HG02642 (cell line): ENCODE measurements around the gene LDB1.

Experiments
- ATAC-seq: cut with Tn5 transposase; IDR thresholded peaks from one replicate; pipeline ENCODE4 v1.9.1; 2021; ENCODE audit warnings: mild to moderate bottlenecking; ENCODE audit not compliant: unreplicated experiment, poor library complexity

LDB1 gene

GRCh38 chr10:102114861-102115618 is 5.1 kb downstream of the LDB1 start:
- ATAC-seq: peak; percentile 73

GRCh38 chr10:102113956-102114857 is 6.0 kb downstream of the LDB1 start:
- ATAC-seq: peak; percentile 19

DNA sequence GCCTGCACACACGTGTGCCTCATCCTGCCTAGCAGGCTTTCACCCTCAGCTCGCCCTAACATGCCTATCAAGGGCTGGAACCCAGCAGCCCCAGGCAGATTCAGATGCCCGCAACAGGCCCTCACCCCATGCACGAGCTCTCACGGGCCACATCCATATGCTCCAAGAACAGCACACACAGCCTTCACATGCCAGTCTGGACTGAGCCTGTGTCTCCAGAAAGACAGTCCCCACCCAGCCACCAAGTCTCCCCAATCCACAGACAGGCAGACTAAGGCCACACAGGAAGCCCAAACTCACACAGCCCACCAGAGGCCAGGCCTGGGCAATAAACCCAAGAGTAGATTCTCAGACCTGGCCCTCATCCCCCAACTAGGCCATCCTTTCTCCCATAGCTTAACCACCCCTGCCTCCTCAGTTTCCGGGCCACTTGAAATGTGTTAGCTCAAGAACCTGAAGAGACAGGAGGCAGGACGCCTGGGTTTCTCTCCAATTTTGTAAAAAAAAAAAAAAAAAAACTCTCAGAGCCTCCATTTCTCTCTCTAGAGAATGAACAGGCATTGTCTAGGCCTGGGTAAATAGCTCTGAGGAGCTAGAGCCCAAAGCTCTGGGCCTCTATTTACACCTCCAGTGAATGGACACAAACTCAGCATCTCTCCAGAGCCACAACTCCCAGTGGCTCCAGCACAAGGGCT is 6.8 kb downstream of the LDB1 start:
- ATAC-seq: no peak

DNA sequence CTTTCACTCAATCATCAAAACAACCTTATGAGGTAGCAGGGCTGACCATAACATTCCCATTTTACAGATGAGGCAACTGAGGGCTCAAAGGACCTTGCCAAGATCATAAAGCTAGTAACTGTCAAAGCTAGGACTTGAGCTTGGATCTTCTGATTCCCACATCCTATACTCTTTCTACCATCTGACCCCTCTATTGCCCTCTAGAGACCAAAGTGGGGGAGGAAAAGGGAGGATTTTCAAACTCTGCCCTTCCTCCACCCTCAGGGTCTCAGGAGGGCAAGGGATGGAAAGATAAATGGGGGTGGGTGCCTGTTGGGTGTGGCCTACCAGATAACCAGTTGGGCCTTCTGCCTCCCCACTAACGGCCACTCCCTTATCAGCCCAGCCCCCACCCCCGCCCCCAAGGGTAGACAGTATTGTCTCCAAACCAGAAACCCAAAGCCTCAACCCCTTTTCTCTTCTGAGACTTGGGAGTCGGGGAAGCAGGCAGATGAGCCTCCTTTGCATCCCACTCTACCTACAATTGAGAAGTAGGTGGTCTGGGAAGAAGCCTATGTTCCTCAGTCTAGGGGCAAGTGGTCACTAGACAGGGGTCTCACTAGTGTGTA is 7.9 kb downstream of the LDB1 start:
- no peak for ATAC-seq

GRCh38 chr10:102111276-102111675 is 8.9 kb downstream of the LDB1 start:
- no peak for ATAC-seq

- no peak for ATAC-seq
These were observed 10.7 kb downstream of the LDB1 start for GRCh38 chr10:102109166-102110116.

DNA sequence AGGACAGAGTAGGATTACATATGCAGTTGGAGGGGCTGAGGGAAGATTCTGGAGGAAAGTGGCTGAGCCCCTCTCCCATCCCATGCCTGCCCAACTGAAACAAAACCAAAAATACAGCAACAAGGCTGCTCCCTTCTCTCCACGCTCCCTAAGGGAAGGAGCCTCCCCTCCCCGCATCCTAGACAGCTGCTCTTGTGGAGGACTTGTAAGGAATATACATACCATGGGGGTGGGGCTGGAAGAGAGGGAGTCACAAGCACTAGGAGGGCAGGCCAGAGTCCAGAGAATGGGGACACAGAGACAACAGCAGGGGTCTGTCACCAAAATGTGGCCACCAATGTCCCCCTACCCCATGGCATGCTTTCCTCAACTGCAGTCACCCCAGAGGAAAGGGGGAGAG is 13.2 kb downstream of the LDB1 start:
- ATAC-seq: no peak

- ATAC-seq: no peak
These were observed 17.7 kb downstream of the LDB1 start for GRCh38 chr10:102102421-102102820.

GRCh38 chr10:102101152-102101551 is 19.0 kb downstream of the LDB1 start:
- ATAC-seq: no peak

DNA sequence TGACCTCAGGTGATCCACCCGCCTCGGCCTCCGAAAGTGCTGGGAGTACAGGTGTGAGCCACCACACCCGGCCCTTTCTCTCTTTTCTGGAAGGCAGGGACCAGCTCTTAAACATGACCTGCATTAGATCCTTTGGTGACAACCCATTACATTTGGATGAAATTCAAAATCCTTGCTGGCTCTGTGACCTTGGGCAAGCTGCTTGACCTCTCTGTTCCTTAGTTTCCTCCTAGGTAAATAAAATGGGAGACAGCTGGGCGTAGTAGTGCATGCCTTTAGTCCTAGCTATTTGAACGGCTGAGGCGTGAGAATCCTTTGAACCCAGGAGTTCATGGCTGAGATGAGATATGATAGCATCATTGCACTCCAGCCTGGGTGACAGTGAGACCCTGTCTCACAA is 23.7 kb downstream of the LDB1 start:
- no peak for ATAC-seq

DNA sequence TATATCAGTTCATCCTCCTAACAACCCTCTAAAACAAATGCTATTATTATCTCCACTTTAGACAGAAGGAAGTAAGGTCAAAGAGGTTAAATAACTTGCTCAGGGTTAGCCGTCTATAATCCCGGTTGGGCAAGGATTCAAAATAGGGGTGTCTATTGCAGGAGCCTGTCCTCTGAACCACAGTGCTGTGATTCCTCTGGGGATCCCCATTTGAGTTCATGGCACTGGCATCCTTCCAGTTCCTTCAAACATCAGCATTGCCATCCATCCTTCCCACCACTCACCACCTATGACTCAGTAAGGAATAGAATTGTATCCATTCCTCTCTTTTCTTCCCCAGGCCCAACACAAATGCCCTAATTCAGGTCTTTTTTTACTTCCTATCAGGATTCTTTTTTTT is 29.4 kb downstream of the LDB1 start:
- no peak for ATAC-seq

GRCh38 chr10:102086196-102086595 is 34.0 kb downstream of the LDB1 start:
- no peak for ATAC-seq

DNA sequence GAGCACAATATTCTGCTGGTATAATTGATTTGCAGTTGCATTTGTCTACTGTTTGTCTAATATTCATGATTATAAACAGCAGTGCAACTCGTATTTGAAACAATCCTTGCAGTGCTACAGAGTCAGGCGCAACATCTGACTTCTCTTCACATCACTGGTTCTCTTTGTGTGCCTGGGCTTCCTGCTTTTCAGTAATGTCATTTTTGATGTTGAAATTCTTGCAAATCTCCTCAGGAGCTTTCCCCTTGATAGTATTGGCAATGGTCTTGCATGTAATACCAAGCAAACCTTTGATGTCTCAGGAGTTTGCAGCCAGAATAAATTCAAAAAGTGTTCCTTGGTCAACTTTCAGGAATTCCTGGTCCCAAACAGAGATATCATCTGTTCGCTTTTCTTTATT is 34.8 kb downstream of the LDB1 start:
- ATAC-seq: no peak

DNA sequence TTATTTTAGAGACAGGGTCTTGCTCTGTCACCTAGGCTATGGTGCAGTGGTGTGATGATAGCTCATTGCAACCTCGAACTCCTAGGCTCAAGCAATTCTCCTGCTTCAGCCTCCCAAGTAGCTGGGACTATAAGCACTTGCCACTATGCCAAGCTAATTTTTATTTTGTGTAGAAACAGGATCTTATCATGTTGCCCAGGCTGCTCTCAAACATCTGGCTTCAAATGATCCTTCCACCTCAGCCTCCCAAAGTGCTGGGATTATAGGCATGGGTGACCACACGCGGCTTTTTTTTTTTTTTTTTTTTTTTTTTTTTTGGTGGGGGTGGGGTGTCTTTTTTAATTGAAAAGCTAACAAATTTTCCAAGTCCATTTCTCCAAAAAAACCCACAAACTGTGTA is 36.6 kb downstream of the LDB1 start:
- ATAC-seq: no peak

DNA sequence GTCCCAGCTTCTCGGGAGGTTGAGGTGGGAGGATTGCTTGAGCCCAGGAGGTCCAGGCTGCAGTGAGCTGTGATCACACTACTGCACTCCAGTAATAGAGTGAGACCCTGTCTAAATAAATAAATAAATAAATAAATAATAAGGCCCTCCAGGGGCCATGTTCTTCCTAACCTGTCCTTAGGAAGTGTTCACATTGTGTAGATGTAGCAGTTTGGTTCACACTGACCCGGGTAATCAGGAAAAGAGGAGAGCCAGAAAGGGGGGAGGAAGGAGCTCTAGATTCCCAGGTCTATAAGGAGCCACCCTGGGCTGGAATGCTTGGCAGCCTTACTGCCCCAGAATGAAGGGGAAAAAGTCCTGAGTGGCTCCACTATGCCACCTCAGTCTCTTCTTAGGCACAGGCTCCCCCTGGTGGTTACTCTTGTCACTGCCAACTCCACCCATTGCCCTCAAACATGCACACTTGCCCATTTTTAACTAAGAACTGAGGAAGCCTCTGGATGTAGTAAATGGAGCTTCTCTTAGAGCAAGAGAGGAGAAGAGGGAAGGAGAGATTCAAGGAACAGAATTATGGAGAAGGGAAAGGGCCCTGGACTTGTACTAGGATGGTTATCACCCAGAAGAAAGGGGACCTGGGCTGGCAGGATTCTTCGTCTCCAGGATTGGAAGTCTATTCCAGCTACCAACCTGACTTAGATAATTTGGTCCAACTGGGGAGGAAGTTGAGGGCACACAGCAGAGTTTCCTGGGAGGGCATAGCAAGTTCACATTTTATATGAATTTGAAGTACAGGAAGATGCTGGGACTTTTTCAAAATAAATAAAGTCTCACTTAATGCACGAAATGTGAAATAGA is 47.3 kb downstream of the LDB1 start:
- no peak for ATAC-seq

DNA sequence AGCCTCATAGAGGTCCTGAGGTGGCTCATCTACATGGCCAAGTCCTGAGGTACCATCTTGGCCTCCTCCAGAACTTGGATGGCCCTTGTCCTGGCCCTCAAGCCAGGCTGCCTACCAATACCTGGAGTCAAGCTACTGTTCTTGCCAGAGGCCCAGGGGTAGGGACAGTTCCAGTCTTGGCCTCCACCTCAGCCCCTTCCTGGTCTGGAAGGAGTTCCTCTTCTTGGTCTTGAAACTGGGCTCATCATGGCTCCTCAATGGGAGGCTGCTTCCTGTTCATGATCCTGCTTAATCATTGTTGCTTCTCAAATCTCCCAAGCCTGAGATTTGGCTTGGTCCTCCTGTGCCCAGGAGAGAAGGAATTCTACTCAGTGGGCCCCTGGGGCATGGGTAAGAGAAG is 51.1 kb downstream of the LDB1 start:
- no peak for ATAC-seq

DNA sequence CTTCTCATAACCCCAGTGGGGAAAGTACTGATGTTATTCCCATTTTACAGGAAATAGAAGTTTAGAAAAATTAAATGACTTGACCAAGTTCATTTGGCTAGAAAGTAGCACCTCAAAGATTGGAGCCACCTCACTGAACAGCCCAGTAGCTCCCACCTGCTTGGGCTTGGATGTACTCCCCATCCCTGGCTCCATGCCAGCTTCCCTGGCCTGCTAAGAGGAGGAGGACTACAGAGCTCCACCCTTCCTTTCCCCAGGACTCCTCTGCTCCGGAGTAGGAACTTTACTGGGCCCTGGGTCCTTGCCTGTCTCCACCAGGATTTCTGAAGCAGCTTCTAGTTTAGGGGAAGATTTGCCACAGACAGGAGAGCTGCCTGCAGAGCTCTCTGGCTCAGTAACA is 52.0 kb downstream of the LDB1 start:
- no peak for ATAC-seq

DNA sequence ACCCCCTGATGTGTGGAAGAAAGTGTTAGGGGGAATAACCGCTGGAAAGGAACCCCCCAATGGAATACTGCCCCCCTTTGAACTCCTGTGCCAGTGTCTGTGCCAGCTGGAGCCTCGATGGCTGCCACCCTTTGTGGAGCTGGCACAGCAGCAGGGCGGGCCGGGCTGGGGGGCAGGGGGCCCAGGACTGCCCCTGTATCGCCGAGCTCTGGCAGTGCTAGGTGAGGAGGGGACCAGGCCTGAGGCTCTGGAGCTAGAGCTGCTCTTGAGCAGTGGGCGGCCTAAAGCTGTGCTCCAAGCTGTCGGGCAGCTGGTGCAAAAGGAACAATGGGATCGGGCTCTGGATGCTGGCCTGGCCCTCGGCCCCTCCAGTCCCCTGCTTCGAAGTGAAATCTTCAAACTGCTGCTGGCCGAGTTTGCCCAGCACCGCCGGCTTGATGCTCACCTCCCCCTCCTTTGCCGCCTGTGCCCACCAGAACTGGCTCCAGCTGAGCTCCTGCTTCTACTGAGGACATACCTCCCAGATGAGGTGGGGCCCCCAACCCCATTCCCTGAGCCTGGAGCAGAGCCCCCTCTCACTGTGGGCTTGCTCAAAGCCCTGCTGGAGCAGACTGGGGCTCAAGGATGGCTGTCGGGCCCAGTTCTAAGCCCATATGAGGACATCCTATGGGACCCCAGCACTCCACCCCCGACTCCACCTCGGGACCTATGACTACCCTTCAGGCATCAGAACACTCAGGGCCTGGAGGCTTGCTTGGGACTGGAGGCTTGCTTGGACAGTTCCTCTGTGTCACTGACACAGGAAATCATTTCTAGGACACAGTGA is 52.9 kb downstream of the LDB1 start:
- no peak for ATAC-seq
